ENCODE results near the gene CEP128.

DNA sequence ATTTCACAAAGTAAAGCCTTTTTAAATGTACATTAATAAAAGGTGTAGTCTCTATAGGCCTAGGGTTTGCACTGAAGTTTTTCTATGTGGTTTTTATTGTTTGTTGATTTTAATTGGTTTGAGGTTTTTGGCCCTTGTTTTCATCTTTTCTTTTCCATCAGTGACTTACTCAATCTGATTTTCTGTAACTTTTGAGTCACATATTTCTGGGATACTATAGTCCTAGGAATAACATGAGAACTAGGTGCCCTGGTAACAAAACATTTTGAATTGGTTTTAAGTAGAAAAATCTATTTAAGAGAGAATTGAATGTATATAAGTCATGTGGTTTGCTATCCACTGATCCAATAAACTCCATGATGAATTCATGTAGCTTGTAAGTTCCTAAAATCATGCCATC lies 311.9 kb downstream of the CEP128 start:
- TF ChIP-seq, protein P1, sequence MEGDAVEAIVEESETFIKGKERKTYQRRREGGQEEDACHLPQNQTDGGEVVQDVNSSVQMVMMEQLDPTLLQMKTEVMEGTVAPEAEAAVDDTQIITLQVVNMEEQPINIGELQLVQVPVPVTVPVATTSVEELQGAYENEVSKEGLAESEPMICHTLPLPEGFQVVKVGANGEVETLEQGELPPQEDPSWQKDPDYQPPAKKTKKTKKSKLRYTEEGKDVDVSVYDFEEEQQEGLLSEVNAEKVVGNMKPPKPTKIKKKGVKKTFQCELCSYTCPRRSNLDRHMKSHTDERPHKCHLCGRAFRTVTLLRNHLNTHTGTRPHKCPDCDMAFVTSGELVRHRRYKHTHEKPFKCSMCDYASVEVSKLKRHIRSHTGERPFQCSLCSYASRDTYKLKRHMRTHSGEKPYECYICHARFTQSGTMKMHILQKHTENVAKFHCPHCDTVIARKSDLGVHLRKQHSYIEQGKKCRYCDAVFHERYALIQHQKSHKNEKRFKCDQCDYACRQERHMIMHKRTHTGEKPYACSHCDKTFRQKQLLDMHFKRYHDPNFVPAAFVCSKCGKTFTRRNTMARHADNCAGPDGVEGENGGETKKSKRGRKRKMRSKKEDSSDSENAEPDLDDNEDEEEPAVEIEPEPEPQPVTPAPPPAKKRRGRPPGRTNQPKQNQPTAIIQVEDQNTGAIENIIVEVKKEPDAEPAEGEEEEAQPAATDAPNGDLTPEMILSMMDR (IDR thresholded peaks at IDR 0.05; ENCODE audit: low read depth, low read length, poor library complexity, severe bottlenecking), result no peak
- no peak for TF ChIP-seq EZH2phosphoT487 (IDR thresholded peaks at IDR 0.05; ENCODE audit: borderline replicate concordance, low read length)
